Measurements from ENCODE around the gene GMDS.

The GMDS gene

GRCh38 chr6:1913577-1913976 is 331.8 kb downstream of the GMDS start:
- Histone ChIP-seq H2AK5ac (ENCODE audit: low read length, severe bottlenecking) (no peak overlapping the region), H3K27me3 (ENCODE audit: control insufficient read depth in 1 of 2, insufficient read depth in 1 of 2, low read length in 2 of 2) (no peaks in the 10 kb centered on the region), H3K4me2 (ENCODE audit: low read length, poor library complexity, severe bottlenecking) (no peak overlapping the region), H2AFZ (ENCODE audit: low read depth, low read length) (no peak overlapping the region), H2BK5ac (ENCODE audit: low read depth, low read length, poor library complexity, severe bottlenecking) (no peak overlapping the region), H3K4ac (ENCODE audit: low read depth in 1 of 2, low read length in 2 of 2) (no peak overlapping the region), H3K27ac (ENCODE audit: low read length, poor library complexity, severe bottlenecking) (no peak overlapping the region), H2BK12ac (ENCODE audit: low read length in 2 of 2) (no peak overlapping the region), H3K9ac (ENCODE audit: low read length) (no peak overlapping the region), H3K18ac (ENCODE audit: low read depth in 1 of 2, low read length in 2 of 2) (no peak overlapping the region), H2BK15ac (ENCODE audit: low read depth, poor library complexity, severe bottlenecking) (no peak overlapping the region), H3K23ac (ENCODE audit: low read length in 2 of 2) (no peak overlapping the region), H3K36me3 (ENCODE audit: control insufficient read depth in 1 of 2, insufficient read depth in 2 of 2, low read depth in 1 of 2, low read length in 2 of 2) (peaks cover 0 to 9% of the 10 kb centered on the region in 2 experiments), H4K8ac (ENCODE audit: low read length) (no peak overlapping the region), H3K4me3 (ENCODE audit: insufficient read depth in 1 of 2, low read depth in 1 of 2, low read length in 2 of 2) (no peak overlapping the region), H3K9me3 (ENCODE audit: control insufficient read depth, low read length) (no peaks in the 10 kb centered on the region), H3K14ac (ENCODE audit: low read length in 2 of 2) (no peak overlapping the region), H4K91ac (ENCODE audit: low read length) (no peak overlapping the region), H3K4me1 (ENCODE audit: control insufficient read depth, insufficient read depth, low read depth, low read length) (peaks cover 21% of the 10 kb centered on the region), H2BK120ac (ENCODE audit: low read depth, low read length) (no peak overlapping the region), H3K79me1 (replicated peaks; ENCODE audit: low read length, poor library complexity, severe bottlenecking) (peaks cover 1% of the 10 kb centered on the region)
- no peak for DNase-seq
- WGBS, result no CpG with 5 or more reads among the region's 3 CpGs

GRCh38 chr6:1912731-1913130 is 332.7 kb downstream of the GMDS start:
- no peak overlapping the region for H3K9ac ChIP-seq (ENCODE audit: low read length)
- peaks cover 1% of the 10 kb centered on the region for H3K79me1 ChIP-seq (replicated peaks; ENCODE audit: low read length, poor library complexity, severe bottlenecking)
- H2BK15ac ChIP-seq (ENCODE audit: low read depth, poor library complexity, severe bottlenecking), result no peak overlapping the region
- no peak overlapping the region for H3K18ac ChIP-seq (ENCODE audit: low read depth in 1 of 2, low read length in 2 of 2)
- H2AK5ac ChIP-seq (ENCODE audit: low read length, severe bottlenecking), result no peak overlapping the region
- H4K91ac ChIP-seq (ENCODE audit: low read length), result no peak overlapping the region
- H3K4me2 ChIP-seq (ENCODE audit: low read length, poor library complexity, severe bottlenecking), result no peak overlapping the region
- no peak overlapping the region for H2BK5ac ChIP-seq (ENCODE audit: low read depth, low read length, poor library complexity, severe bottlenecking)
- H3K9me3 ChIP-seq (ENCODE audit: control insufficient read depth, low read length), result no peaks in the 10 kb centered on the region
- WGBS, result no CpG with 5 or more reads among the region's 3 CpGs
- H3K27me3 ChIP-seq (ENCODE audit: control insufficient read depth in 1 of 2, insufficient read depth in 1 of 2, low read length in 2 of 2), result no peaks in the 10 kb centered on the region
- H3K4ac ChIP-seq (ENCODE audit: low read depth in 1 of 2, low read length in 2 of 2), result no peak overlapping the region
- DNase-seq, result no peak
- H3K23ac ChIP-seq (ENCODE audit: low read length in 2 of 2), result no peak overlapping the region
- no peak overlapping the region for H2AFZ ChIP-seq (ENCODE audit: low read depth, low read length)
- H4K8ac ChIP-seq (ENCODE audit: low read length), result no peak overlapping the region
- peaks cover 21% of the 10 kb centered on the region for H3K4me1 ChIP-seq (ENCODE audit: control insufficient read depth, insufficient read depth, low read depth, low read length)
- H2BK120ac ChIP-seq (ENCODE audit: low read depth, low read length), result no peak overlapping the region
- no peak overlapping the region for H3K14ac ChIP-seq (ENCODE audit: low read length in 2 of 2)
- no peak overlapping the region for H2BK12ac ChIP-seq (ENCODE audit: low read length in 2 of 2)
- H3K36me3 ChIP-seq (ENCODE audit: control insufficient read depth in 1 of 2, insufficient read depth in 2 of 2, low read depth in 1 of 2, low read length in 2 of 2), result peaks cover 0 to 9% of the 10 kb centered on the region in 2 experiments
- H3K4me3 ChIP-seq (ENCODE audit: insufficient read depth in 1 of 2, low read depth in 1 of 2, low read length in 2 of 2), result no peak overlapping the region
- no peak overlapping the region for H3K27ac ChIP-seq (ENCODE audit: low read length, poor library complexity, severe bottlenecking)

DNA sequence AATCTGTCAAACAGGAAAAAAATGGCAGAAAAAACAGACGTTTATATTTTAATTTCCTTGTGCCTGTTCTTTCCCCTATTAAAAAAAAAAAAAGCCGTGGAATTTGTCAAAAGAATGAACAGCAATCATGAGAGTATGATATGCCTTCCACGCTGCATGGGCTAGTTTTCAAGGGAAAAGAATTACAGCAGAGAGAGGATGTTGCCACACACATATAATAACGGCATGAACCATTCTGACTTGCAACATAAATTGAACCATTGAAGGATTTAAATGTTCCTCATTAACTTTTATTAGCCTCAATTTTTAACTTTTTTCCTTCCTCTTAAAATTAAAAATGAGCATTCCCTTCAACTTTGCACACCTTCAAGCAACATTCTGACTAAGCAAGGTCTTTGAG is 333.9 kb downstream of the GMDS start:
- 99% methylated on average over 4 of the region's 4 CpGs for WGBS
- Histone ChIP-seq H3K4me3 (ENCODE audit: insufficient read depth in 1 of 2, low read depth in 1 of 2, low read length in 2 of 2) (no peak overlapping the region), H3K23ac (ENCODE audit: low read length in 2 of 2) (no peak overlapping the region), H3K18ac (ENCODE audit: low read depth in 1 of 2, low read length in 2 of 2) (no peak overlapping the region), H2AFZ (ENCODE audit: low read depth, low read length) (no peak overlapping the region), H2BK5ac (ENCODE audit: low read depth, low read length, poor library complexity, severe bottlenecking) (no peak overlapping the region), H2BK15ac (ENCODE audit: low read depth, poor library complexity, severe bottlenecking) (no peak overlapping the region), H3K27ac (ENCODE audit: low read length, poor library complexity, severe bottlenecking) (no peak overlapping the region), H2BK120ac (ENCODE audit: low read depth, low read length) (no peak overlapping the region), H3K36me3 (ENCODE audit: control insufficient read depth in 1 of 2, insufficient read depth in 2 of 2, low read depth in 1 of 2, low read length in 2 of 2) (peaks cover 0 to 9% of the 10 kb centered on the region in 2 experiments), H3K14ac (ENCODE audit: low read length in 2 of 2) (no peak overlapping the region), H3K27me3 (ENCODE audit: control insufficient read depth in 1 of 2, insufficient read depth in 1 of 2, low read length in 2 of 2) (no peaks in the 10 kb centered on the region), H4K8ac (ENCODE audit: low read length) (no peak overlapping the region), H3K4ac (ENCODE audit: low read depth in 1 of 2, low read length in 2 of 2) (no peak overlapping the region), H3K4me1 (ENCODE audit: control insufficient read depth, insufficient read depth, low read depth, low read length) (peaks cover 17% of the 10 kb centered on the region), H4K91ac (ENCODE audit: low read length) (no peak overlapping the region), H3K9me3 (ENCODE audit: control insufficient read depth, low read length) (no peaks in the 10 kb centered on the region), H2AK5ac (ENCODE audit: low read length, severe bottlenecking) (no peak overlapping the region), H2BK12ac (ENCODE audit: low read length in 2 of 2) (no peak overlapping the region), H3K4me2 (ENCODE audit: low read length, poor library complexity, severe bottlenecking) (no peak overlapping the region), H3K9ac (ENCODE audit: low read length) (no peak overlapping the region), H3K79me1 (replicated peaks; ENCODE audit: low read length, poor library complexity, severe bottlenecking) (peaks cover 1% of the 10 kb centered on the region)
- DNase-seq, result no peak

DNA sequence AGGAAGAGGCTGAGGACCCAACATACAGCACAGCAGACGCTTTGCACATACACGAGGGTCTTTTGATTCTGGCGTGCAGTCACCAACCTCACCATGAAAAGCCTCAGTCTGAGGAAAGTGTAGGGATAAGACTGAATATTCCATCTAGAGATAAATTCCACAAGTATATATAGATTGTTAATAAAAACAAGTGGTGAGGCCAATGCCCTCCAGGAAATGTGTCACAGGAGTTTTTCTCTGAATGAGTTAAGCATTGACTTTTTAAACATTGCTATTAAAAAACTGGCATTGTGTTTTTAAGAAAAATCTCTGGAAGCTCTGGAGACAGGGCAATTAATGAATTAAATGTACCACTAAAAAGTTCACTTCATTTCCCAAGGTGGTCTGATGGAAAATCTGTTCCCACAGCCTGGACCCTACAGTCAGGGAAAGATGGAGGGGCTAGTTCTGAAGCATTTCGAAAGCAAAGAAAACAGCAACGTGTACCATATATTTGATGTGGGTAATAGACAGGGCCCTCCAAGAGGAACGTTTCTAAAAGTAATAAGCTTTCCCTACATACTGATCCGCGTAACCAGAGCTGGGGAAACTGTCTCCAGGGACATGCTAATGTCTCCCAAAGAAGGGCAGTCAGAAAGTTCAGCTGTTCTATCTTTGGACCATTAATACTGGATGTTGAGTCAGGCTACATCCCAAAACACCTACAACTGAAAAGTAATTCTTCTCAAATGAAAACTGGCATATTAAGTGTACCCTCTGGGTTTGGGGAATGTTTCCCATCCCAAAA is 334.6 kb downstream of the GMDS start:
- H3K4me3 ChIP-seq (ENCODE audit: insufficient read depth in 1 of 2, low read depth in 1 of 2, low read length in 2 of 2), result no peak overlapping the region
- 85% methylated on average over 6 of the region's 8 CpGs for WGBS
- H3K14ac ChIP-seq (ENCODE audit: low read length in 2 of 2), result no peak overlapping the region
- H2BK5ac ChIP-seq (ENCODE audit: low read depth, low read length, poor library complexity, severe bottlenecking), result no peak overlapping the region
- no peak overlapping the region for H4K8ac ChIP-seq (ENCODE audit: low read length)
- H3K18ac ChIP-seq (ENCODE audit: low read depth in 1 of 2, low read length in 2 of 2), result no peak overlapping the region
- no peak overlapping the region for H2BK12ac ChIP-seq (ENCODE audit: low read length in 2 of 2)
- H3K36me3 ChIP-seq (ENCODE audit: control insufficient read depth in 1 of 2, insufficient read depth in 2 of 2, low read depth in 1 of 2, low read length in 2 of 2), result peaks cover 0 to 9% of the 10 kb centered on the region in 2 experiments
- H4K91ac ChIP-seq (ENCODE audit: low read length), result no peak overlapping the region
- H3K79me1 ChIP-seq (replicated peaks; ENCODE audit: low read length, poor library complexity, severe bottlenecking), result peaks cover 1% of the 10 kb centered on the region
- no peak overlapping the region for H3K4me2 ChIP-seq (ENCODE audit: low read length, poor library complexity, severe bottlenecking)
- no peaks in the 10 kb centered on the region for H3K9me3 ChIP-seq (ENCODE audit: control insufficient read depth, low read length)
- DNase-seq, result no peak
- H3K4me1 ChIP-seq (ENCODE audit: control insufficient read depth, insufficient read depth, low read depth, low read length), result peaks cover 13% of the 10 kb centered on the region
- H3K4ac ChIP-seq (ENCODE audit: low read depth in 1 of 2, low read length in 2 of 2), result no peak overlapping the region
- no peak overlapping the region for H2BK120ac ChIP-seq (ENCODE audit: low read depth, low read length)
- H3K27ac ChIP-seq (ENCODE audit: low read length, poor library complexity, severe bottlenecking), result peak overlapping the region; percentile 23
- H3K27me3 ChIP-seq (ENCODE audit: control insufficient read depth in 1 of 2, insufficient read depth in 1 of 2, low read length in 2 of 2), result no peaks in the 10 kb centered on the region
- no peak overlapping the region for H3K9ac ChIP-seq (ENCODE audit: low read length)
- no peak overlapping the region for H2BK15ac ChIP-seq (ENCODE audit: low read depth, poor library complexity, severe bottlenecking)
- H3K23ac ChIP-seq (ENCODE audit: low read length in 2 of 2), result no peak overlapping the region
- no peak overlapping the region for H2AFZ ChIP-seq (ENCODE audit: low read depth, low read length)
- H2AK5ac ChIP-seq (ENCODE audit: low read length, severe bottlenecking), result no peak overlapping the region

Measured in mesenchymal stem cell (in vitro differentiated cells and primary cell).